HepG2 (cell line): Measurements from ENCODE around the gene GSTT2. TPM values are rescaled to one million over a fixed set of nuclear protein-coding genes. Genes with fewer than 3 reads are reported as not detected.

Source experiments
- ATAC-seq: fragments of 200-7000 bp; cut with Tn5 transposase; 3 replicates; pipeline ENCODE4 v1.9.1; 2020; ENCODE audit warnings: mild to moderate bottlenecking, moderate library complexity
- BruUV-seq: library from RNA; stranded (reverse); fragments of 400-500 nt; replicated peaks from 2 replicates; lab custom pipeline; 2021; lab: Mats Ljungman, UMichigan
- CTCF ChIA-PET: fragments of 300-600 bp; formaldehyde crosslinking; extraction: SDS; loops from one replicate; lab custom pipeline; 2021; ENCODE audit warnings: low total read pairs, inconsistent platforms, low intra/inter-chr PET ratio; lab: Yijun Ruan, JAX
- POLR2A ChIA-PET: fragments of 350-600 bp; sonication (Branson Sonifier 250); formaldehyde crosslinking; loops from one replicate; lab custom pipeline; 2020; ENCODE audit warnings: antibody characterized with exemption, inconsistent platforms; lab: Yijun Ruan, JAX
- DNase-seq: peaks from one replicate; pipeline ENCODE4 v3.0.0-alpha.2; 2015; ENCODE audit warnings: low spot score
- FAIRE-seq: peaks from 3 replicates; lab custom pipeline; 2011; peaks lifted over from hg19 to GRCh38; lab: Jason Lieb, UNC
- H2AFZ ChIP-seq: one replicate; pipeline ENCODE4 v1.6.1; 2011; ENCODE audit warnings: low read length, inconsistent platforms
- H3K27ac ChIP-seq: fragments of 300-600 bp; 3 replicates; pipeline ENCODE4 v1.8.0; 2011; ENCODE audit warnings: mixed run types, mild to moderate bottlenecking, mixed read lengths, low read length, inconsistent platforms; ENCODE audit not compliant: insufficient read depth; ENCODE audit errors: extremely low read length
- H3K27me3 ChIP-seq, 2 experiments: fragments of 200-600 bp in 1 of 2; 2 replicates in 1 of 2; 3 replicates in 1 of 2; pipeline versions ENCODE4 v1.6.0 to v1.8.0; 2011; ENCODE audit warnings: low read length in 2 of 2, mild to moderate bottlenecking in 2 of 2, moderate library complexity in 2 of 2, inconsistent platforms in 1 of 2; ENCODE audit not compliant: insufficient read depth in 2 of 2, control insufficient read depth in 1 of 2
- H3K36me3 ChIP-seq, 2 experiments: fragments of 200-600 bp in 1 of 2; replicated peaks in 1 of 2; 2 replicates in 1 of 2; 3 replicates in 1 of 2; pipeline versions ENCODE4 v1.5.1 to v1.8.0; 2011; ENCODE audit warnings: low read length in 2 of 2, inconsistent platforms in 1 of 2; ENCODE audit not compliant: insufficient read depth in 2 of 2, control insufficient read depth in 1 of 2
- H3K4me1 ChIP-seq: 2 replicates; pipeline ENCODE4 v1.5.1; 2012; ENCODE audit warnings: low read length, inconsistent platforms; ENCODE audit not compliant: insufficient read depth
- H3K4me2 ChIP-seq: 2 replicates; pipeline ENCODE4 v1.6.0; 2011; ENCODE audit warnings: low read depth, low read length, inconsistent platforms
- H3K4me3 ChIP-seq, 3 experiments: fragments of 200-600 bp in 1 of 3; sonication (generic), shearing (Covaris generic) in 1 of 3; replicated peaks in 1 of 3; 2 replicates each; pipeline ENCODE4 v1.5.1; 2011 to 2016; ENCODE audit warnings: low read length in 3 of 3, inconsistent platforms in 2 of 3, low read depth in 2 of 3, mild to moderate bottlenecking in 2 of 3, control low read depth in 1 of 3, mixed read lengths in 1 of 3; ENCODE audit not compliant: insufficient read depth in 1 of 3
- H3K79me2 ChIP-seq: one replicate; pipeline ENCODE4 v1.6.1; 2011; ENCODE audit warnings: low read length, inconsistent platforms; ENCODE audit not compliant: insufficient read depth
- H3K9ac ChIP-seq: 2 replicates; pipeline ENCODE4 v1.6.0; 2011; ENCODE audit warnings: mild to moderate bottlenecking, low read depth, low read length, inconsistent platforms; ENCODE audit not compliant: insufficient read depth
- H3K9me3 ChIP-seq: 2 replicates; pipeline ENCODE4 v1.5.1; 2012; ENCODE audit warnings: mild to moderate bottlenecking, low read length
- H4K20me1 ChIP-seq: 2 replicates; pipeline ENCODE4 v1.6.0; 2011; ENCODE audit warnings: inconsistent platforms, mild to moderate bottlenecking, low read length, moderate library complexity; ENCODE audit not compliant: insufficient read depth
- ZBTB7A ChIP-seq: sonication (generic); formaldehyde crosslinking; IDR thresholded peaks from 2 replicates; pipeline ENCODE4 v1.8.0; 2022; ENCODE audit warnings: mild to moderate bottlenecking, missing genetic modification reagents
- ZNF710 ChIP-seq: sonication (generic); formaldehyde crosslinking; IDR thresholded peaks from 2 replicates; pipeline ENCODE4 v1.5.0; 2020; ENCODE audit warnings: mild to moderate bottlenecking, missing genetic modification reagents, borderline replicate concordance
- WGBS: methylation state at CpG from one replicate; pipeline ENCODE4 v1.1.6; 2017; ENCODE audit warnings: low lambda C conversion rate; 5-methylcytosine and 5-hydroxymethylcytosine counted together
- in situ Hi-C: cut with HindIII; loops from 2 replicates; pipeline ENCODE4 v1.10.0; 2017; ENCODE audit warnings: low pct_unique_long_range_greater_than_20kb; ENCODE audit not compliant: extremely low pct_ligation_motif_present
- intact Hi-C: fragments of 100-400 bp; cut with micrococcal nuclease; formaldehyde crosslinking; loops from one replicate; pipeline ENCODE4 v1.10.0; 2022; ENCODE audit not compliant: unreplicated experiment
- polyA plus RNA-seq, 8 experiments: library from polyadenylated mRNA; depleted of rRNA in 3 of 8; stranded (reverse) in 7 of 8; unstranded in 1 of 8; fragments of >200 nt; fragmentation: Illumina TruSeq in 4 of 8; extraction: Trizol in 4 of 8; gene quantifications; 2 replicates each; pipeline versions ENCODE4 v1.2.1 to v1.2.3, GENCODE V29; 2011 to 2016; ENCODE audit warnings: low read depth in 4 of 8, missing spikeins in 1 of 8, mixed read lengths in 1 of 8; ENCODE audit not compliant: insufficient read depth in 1 of 8
- total RNA-seq, 5 experiments: library from RNA; depleted of rRNA; stranded (reverse); fragments of >200 nt; fragmentation: Illumina TruSeq; extraction: Trizol; gene quantifications; 2 replicates each; pipeline ENCODE4 v1.2.3, GENCODE V29; 2016; ENCODE audit warnings: low read depth in 1 of 5
- TF ChIP-seq, protein P1 (sequence below): sonication (generic); formaldehyde crosslinking; IDR thresholded peaks from 2 replicates; pipeline ENCODE4 v1.5.1; 2020; ENCODE audit warnings: missing genetic modification reagents, mild to moderate bottlenecking, borderline replicate concordance
- TF ChIP-seq, protein P2 (sequence below): sonication (generic); formaldehyde crosslinking; IDR thresholded peaks from 2 replicates; pipeline ENCODE4 v1.4.0; 2020; ENCODE audit warnings: missing genetic modification reagents

GSTT2 gene
- total and polyA plus RNA-seq, 2 of the 13 experiments (the other 11 are each of a cell fraction or from before 2014, with no cell fraction given) = not detected

GRCh38 chr22:24026733-24027132 lies 46.8 kb downstream of the GSTT2 start (continued):
- TF ChIP-seq, protein P1, sequence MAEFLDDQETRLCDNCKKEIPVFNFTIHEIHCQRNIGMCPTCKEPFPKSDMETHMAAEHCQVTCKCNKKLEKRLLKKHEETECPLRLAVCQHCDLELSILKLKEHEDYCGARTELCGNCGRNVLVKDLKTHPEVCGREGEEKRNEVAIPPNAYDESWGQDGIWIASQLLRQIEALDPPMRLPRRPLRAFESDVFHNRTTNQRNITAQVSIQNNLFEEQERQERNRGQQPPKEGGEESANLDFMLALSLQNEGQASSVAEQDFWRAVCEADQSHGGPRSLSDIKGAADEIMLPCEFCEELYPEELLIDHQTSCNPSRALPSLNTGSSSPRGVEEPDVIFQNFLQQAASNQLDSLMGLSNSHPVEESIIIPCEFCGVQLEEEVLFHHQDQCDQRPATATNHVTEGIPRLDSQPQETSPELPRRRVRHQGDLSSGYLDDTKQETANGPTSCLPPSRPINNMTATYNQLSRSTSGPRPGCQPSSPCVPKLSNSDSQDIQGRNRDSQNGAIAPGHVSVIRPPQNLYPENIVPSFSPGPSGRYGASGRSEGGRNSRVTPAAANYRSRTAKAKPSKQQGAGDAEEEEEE = no peak
- no peak for TF ChIP-seq ZBTB7A

DNA sequence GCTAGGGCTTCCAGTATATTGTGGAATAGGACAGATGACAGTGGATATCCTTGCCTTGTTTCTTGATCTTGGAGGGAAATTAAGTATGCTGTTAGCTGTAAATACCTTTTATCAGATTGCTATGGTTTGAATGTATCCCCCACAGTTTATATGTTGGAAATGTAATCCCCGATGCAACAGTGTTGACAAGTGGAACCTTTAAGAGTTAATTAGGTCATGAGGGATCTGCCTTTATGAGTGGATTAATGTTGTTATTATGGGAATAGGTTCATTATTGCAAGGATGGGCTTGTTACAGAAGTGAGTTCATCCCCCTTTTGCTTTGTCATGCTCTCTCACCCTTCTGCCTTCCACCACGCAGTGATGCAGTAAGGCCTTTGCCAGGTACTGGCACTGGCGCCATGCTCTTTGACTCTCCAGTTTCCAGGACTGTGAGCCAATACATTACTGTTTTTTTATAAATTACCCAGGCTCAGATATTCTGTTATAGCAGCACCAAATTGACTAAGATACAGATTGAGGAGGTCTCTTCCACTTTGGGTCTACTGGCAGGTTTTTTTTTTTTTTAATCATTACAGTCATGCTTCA lies 47.5 kb downstream of the GSTT2 start:
- ChIA-PET CTCF (no interaction called here), POLR2A (no interaction called here)
- DNase-seq (no peak), FAIRE-seq (no peak), ATAC-seq (no peak)
- Histone ChIP-seq H3K36me3 (peaks cover 1 to 11% of the 10 kb centered on the region in 2 experiments), H3K27me3 (no peaks in the 10 kb centered on the region), H3K27ac (no peak overlapping the region), H3K4me3 (no peak overlapping the region), H2AFZ (no peak overlapping the region), H3K4me2 (no peak overlapping the region), H3K9me3 (no peaks in the 10 kb centered on the region), H3K9ac (no peak overlapping the region), H3K79me2 (peaks cover 98% of the 10 kb centered on the region), H3K4me1 (peaks cover 34% of the 10 kb centered on the region), H4K20me1 (no peaks in the 10 kb centered on the region)
- no peak for TF ChIP-seq ZNF710 (CRISPR knock-in tag)
- TF ChIP-seq, protein P2, sequence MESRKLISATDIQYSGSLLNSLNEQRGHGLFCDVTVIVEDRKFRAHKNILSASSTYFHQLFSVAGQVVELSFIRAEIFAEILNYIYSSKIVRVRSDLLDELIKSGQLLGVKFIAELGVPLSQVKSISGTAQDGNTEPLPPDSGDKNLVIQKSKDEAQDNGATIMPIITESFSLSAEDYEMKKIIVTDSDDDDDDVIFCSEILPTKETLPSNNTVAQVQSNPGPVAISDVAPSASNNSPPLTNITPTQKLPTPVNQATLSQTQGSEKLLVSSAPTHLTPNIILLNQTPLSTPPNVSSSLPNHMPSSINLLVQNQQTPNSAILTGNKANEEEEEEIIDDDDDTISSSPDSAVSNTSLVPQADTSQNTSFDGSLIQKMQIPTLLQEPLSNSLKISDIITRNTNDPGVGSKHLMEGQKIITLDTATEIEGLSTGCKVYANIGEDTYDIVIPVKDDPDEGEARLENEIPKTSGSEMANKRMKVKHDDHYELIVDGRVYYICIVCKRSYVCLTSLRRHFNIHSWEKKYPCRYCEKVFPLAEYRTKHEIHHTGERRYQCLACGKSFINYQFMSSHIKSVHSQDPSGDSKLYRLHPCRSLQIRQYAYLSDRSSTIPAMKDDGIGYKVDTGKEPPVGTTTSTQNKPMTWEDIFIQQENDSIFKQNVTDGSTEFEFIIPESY = peak; percentile 66; the same call in 1 of the 2 replicates
- intact Hi-C loops = no loop called here
- in situ Hi-C loops = no loop called here
- 100% methylated on average over 3 of the region's 3 CpGs for WGBS
- no TSS peak for BruUV-seq
